ENCODE measurements around the gene CAMTA1.

CAMTA1 gene

DNA sequence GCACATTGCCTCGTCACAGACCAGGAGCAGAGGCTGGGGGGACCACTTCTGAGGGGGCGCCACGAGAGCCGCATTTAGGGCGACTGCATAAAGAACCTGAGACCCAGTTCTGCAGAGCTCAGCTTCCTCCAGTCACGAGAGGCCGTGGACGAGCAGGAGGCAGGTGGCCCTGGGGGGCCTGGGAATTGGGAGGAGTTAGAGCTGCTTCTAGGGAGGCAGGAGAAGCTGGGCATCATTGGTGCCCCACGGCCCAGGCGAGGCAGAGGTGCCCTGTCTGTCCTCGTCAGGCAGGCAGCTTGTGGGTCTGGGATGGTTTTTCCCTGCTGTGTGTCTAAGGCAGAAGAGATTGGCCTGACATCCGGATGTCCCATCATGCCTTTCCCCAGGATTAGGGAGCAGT, 389.3 kb downstream of the CAMTA1 start:
- no peak for DNase-seq

DNA sequence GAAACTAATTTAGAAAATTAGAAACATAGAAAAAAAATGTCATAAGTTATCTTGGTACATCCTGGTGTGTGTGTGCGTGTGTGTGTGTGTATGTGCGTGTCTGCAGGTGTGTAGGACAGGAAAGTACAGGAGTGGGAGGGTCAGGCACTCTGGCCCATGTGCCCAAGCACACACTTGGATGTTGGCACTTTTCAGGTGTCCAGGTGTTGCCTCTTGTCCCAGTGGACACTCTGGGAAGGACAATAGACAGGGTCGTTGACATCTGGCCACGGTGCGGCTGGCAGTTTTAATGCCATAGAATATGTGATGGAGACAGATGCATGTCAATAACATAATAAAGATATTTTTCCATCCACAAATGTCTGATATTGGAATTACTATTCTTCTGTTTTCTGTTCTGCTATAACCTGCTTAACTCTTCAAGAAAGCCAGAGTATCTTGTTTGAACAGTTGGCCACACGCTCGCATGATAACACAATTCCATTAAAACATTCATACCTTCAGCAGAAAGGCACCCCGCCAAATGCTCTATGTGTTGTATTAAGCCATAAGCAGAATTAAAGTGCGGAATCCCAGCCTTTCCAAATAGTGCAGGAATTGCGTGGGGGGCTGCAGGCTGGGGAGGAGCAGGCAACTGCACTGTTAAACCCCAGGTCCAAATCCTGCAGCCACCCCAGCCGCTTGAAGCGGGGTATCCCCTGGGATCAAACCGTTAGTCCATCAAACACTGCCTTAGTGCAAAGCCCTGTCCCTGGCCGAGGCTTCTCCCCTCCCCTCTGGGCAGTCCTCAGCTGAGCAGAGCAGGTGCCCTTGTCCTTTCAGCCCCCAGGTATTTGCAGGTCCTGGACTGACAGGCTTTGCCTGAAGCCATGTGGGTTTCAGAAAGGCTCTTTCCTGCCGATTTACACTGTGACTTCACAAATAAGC, 390.0 kb downstream of the CAMTA1 start:
- no peak for DNase-seq

DNA sequence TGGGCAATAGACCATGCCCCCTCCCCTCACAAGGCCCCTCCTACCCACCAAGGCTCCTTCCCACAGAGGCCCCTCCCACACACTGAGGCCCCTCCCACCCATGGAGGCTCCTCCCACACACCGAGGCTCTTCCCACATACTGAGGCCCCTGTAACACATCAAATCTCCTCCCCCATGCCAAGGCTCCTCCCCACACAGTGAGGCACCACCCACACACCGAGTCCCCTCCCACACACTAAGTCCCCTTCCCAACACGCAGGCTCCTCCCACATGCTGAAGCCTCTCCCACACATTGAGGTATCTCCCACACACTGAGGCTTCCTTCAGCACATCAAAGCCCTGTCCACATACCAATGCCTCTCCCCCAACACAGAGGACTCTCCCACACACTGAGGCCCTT, 391.8 kb downstream of the CAMTA1 start:
- DNase-seq = no peak

DNA sequence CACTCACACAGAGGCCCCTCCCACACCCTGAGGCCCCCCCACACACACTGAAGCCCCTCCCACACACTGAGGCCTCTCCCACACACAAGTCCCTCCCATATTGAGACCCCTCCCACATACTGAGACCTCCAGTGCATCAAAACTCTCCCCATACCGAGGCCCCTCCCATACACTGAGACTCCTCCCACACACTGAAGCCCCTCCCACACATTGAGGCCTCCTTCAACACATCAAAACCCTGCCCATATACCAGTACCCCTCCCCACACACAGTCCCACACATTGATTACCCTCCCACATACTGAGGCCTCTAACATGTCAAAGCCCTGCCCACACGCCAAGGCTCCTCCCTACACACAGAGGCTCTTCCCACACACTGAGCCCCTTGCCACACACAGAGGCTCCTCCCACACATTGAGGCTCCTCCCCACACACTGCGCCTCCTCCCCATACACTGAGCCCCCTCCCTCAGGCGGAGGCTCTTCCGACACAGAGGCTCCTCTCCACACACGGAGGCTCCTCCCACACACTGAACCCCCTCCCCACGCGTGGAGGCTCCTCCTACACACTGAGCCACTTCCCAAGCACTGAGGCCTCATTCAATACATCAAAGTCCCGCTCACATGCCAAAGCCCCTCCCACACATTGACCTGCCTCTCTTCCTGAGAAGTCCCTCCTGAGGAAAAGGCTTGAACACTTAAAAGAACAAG, 392.3 kb downstream of the CAMTA1 start:
- no peak for DNase-seq

DNA sequence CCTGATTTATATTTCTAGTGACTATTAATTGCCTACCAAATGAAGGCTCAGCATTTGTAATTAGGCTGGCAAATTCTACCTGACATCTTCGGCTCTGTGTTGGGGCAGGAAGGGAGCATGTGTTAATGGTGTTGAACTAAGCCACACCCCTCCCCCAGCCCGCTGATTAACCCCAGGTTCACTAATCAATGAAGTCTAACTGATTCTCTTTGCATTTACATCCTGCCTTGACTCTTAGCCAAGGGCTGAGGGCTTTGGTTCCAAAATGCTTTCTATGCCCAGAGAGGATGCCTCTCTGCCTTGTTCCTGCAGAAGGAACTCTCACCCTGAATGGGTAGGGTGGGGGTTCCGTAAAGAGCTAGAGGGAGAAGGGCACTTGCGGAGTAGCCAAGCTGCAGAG, 393.1 kb downstream of the CAMTA1 start:
- no peak for DNase-seq

DNA sequence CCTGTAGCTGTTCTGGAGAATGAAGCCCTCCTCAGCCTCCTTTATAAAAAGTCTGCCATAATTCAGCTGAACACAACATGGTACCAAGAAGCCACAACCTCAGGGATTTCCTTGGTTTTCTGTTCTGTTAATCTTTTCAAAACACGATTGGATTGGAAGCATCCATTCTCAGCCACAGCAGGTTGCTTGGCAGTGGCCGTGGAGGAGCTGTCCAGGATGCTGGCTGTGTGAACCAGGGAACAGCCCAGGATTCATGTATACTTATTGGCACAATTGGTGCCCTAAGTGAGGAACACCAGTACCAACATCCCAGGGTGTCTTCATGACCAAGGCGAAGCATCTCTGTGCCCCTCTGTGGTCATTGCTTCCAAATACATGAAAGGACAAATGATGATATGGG, 393.5 kb downstream of the CAMTA1 start:
- DNase-seq = no peak

DNA sequence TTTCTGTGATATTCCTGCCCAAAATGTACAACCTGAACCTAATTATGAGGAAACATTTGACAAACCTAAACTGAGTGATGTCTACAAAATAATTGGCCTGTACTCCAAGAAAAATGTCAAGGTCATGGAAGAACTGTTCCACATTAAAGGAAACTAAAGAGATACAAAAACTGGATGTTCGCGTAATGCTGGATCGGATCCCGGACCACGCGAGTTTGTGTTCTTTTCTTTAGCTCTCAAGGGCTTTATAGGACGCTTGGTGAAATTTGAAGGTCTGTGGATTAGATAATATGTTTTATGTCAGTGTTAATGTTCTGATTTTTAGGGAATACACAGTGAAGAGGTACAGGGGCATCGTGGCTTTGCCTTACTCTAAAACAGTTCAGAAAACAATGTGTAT, 400.5 kb downstream of the CAMTA1 start:
- no peak for DNase-seq

DNA sequence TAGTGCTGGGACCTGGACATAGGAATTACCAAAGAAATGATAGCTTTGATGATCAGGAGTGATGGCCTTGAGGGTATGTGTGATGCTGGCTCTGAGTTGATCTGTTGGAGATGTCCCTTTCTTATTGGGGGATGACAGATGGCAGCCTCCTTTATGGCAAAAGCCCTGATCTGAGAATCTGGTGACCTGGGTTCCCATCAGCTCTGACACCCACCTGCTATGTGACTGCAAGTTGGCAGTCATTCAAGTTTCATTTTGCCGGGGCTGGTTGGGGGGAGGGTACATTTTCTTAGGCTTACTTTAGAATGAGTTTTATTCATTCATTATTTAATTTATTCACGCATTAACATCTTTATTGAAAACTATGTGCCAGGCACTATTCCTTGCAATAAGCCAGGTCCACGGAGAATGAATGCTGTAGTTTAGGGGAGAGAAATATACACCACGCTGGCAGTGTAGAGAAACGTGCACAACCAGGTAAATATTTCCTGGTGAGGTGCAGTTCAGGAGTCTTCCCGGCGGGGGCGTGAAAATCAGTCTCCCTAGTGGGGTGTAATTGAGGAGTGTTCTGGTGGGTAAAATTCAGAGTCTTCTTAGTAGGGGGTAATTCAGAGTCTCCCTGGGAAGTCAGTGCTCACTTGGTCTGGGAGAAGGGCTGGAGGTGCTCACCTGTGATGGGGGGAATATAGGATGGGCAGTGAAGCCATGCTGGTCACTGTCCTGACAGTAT, 401.3 kb downstream of the CAMTA1 start:
- no peak for DNase-seq

DNA sequence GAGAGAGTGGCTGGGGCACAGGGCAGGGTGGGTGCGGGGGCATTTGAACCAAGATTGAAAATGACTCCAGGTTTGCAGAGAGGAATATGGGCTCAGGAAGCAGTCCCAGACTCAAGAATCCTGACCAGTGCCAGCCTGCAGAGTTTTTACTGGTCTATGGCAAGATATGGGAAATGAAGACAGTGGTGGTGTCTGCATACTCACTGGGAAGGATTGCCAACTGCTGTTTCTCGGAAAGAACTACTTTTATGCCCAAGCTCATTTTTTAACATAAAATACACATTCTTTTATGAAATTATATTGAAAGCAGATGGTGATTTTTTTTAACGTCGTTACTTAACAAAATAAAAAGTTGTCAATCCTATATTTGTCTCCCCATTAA, 401.8 kb downstream of the CAMTA1 start:
- no peak for DNase-seq

DNA sequence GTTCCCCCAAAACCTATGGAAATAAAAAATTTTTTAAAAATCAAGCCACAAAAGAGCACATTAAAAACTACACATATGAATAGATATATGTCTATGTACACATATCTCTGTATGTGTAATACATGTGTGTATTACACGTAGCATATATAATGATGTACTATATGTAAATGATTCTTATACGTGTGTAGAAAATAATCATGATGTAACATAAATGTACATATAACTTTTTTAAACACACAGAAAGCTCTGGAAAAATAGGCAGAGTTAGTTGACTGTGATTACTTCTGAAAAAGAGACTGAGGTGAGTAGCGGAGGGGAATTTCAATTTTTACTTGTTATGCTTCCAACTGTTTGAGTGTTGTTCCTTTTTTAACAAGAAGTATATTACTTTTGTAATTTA, 405.0 kb downstream of the CAMTA1 start:
- DNase-seq = no peak

DNA sequence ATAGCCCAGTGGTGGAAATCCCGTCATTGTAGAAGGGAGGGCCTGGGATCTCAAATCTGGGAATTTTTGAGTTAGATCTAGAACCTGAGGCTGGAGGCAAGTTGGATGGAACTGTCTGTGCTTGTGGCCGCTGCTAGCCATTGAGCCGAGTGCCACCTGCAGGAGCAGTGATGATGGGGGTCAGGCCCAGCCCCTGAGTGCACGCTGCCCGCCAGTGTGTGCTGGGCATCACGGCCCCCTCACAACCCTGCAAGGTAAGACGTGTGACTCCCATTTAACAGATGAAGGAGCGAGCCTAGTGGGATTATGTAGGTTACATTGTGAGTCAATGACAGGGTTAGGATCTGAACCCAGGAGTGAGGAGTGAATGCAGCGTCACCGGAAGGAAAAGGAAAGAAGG, 407.2 kb downstream of the CAMTA1 start:
- no peak for DNase-seq

DNA sequence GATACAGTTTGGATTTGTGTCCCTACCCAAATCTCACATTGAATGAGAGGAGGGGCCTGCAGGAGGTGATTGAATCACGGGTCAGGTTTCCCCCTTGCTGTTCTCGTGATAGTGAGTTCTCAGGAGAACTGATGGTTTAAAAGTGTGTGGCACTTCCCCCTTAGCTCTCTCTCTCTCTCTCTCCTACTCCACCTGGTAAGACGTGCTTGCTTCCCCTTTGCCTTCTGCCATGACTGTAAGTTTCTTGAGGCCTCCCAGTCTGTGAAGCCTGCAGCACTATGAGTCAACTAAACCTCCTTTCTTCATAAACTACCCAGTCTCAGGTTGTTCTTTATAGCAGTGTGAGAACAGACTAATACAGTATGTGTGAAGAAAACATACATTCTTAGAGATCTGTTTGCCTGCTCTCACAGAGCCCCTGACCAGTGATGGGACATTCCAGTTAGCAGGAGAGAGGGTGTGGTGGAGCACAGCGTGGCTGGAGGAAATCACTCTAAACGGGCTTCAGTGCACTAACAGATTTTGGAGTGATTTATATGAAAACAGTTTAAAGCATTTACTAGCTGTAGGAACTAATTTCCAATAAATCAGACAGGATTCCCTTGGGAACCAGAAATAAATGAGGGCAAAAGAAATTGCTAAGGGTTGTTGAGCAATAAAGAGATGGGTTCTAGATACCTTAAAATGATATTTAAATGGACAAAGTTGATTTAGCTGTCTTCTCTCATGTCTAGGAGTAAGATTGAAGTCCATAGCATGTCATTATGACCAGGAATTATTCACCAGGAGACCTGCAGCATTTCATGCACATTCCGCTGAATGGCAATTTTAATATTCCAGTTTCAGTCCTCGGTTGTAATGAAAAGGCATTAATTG, 411.0 kb downstream of the CAMTA1 start:
- DNase-seq = no peak

DNA sequence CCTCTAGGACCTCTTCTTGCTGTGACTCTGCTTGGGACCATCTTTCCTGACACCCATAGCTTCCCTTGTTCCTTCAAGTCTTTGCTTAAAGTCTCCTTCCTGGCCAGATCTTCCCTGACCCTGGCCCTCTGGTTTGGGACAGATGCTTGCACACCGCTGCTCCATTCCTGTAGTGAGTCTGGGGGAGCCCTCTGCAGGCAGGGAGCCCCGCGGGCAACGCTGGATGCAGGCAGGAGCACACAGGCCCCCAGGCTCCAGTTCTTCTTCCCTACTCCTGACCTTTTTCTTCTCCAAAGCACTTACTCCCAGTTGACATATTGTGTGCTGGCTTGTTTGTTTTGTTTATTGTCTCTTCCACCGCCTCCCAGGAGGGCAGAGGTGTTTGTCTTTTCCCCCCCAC, 413.4 kb downstream of the CAMTA1 start:
- no peak for DNase-seq

DNA sequence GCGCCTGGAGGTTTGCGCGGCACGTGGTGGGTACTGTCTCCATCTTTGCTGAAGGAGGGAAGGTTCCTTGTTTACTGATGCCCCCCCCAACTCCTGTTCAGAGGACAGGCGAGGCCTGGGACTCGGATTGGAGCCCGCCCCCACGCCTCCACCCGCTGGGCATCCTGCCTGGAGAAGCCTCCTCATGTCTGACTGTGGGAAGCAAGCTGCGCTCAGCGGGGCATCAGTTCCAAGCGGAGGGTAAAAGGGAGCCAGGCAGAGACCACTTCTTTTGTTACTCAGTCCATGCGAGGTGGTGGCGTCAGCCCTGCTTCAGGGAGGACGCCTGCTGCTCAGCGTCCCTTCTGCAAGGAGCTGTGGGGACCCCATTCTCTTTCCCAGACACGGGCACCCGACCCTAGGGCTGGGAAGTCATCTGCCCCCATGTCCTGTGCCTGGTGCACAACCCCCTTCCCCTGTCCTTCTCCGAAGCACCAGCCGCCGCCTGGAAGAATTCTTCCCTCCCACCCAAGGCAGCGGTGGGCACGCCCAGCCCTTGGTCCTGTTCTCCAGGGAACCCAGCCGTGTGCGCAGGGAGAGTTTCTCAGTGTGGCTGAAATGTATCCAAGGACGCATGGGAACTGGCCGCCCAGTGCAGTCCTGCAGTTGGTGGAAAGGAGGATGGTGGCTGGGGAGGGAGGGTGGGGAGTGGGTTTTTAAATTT, 414.0 kb downstream of the CAMTA1 start:
- DNase-seq = no peak

DNA sequence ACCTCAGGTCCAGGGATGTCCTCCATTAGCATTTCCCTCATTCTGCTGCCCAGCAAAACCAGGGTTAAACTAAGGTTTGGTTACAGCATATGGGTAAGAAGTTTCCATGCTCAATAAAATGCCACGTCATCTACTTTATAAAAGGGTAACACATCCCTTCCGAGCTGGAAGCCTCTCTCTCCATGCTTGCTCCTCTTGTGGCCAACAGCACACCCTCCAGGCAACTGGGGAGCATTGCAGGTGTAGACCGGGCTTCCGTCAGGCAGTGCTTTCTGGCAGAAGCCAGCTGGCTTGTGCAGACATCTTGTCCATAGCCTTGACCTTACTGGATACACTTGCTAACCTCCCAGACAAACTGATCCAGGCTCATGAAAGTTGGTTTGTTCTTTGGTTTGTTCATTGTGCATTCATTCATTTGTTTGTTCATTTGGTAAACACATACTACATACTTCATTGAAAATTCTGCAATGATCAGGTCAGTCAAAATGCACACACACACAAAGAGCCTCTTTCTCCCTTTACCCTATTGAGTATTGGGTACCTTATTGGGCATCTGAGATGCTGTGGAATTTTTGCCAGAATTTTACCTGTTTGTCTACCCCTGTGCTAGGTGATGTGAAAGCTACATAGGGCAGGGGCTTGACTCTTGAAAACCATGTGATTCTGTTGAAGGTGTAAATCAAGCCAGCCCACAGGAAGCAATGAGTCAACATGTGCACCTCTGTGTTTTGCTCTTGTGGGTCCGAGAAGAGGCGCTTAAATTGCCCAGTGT, 422.8 kb downstream of the CAMTA1 start:
- DNase-seq = no peak

DNA sequence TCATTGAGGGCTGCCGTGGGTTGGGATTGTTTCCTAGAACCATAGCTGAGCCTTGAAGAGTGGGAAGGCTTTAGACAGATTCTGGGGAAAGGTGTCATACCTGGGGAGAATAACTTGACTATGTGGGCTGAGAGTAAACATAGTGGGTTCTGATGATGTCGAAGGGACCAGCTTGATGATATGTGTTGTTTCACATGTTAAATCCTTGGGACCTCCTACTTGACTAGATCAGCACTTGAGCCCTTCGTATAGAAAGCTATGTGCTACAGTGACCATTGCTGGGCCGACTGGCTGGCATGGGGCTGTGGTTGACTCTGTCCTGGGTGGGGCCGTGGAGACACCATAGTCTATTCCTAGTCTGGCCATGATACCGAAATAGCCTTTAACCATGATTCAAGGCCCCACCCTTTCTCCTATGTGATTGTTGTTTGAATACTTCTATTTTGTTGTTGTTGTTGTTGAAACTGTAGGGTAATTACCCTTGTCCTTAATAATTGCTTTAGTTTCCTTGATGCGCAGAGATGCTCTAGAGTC, 423.5 kb downstream of the CAMTA1 start:
- DNase-seq = no peak

DNA sequence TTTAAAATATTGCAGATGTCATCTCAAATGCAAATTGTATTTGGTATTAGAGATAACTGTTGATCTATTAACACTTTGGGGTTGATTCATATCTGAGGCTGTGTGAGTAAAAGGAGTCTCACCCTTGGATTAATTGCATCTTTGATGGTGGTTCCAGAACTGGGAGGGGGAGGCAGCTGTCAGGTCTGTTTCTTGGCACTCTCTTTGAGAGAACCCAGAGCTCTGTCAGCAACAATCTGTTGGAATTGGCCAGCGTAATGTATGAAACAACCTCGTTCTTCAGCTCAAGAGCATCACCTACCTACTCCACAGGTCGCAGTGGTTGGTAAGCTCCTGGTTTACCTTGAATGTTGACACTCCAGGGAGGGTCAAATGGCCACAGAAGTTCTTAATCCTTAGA, 424.1 kb downstream of the CAMTA1 start:
- DNase-seq = no peak

DNA sequence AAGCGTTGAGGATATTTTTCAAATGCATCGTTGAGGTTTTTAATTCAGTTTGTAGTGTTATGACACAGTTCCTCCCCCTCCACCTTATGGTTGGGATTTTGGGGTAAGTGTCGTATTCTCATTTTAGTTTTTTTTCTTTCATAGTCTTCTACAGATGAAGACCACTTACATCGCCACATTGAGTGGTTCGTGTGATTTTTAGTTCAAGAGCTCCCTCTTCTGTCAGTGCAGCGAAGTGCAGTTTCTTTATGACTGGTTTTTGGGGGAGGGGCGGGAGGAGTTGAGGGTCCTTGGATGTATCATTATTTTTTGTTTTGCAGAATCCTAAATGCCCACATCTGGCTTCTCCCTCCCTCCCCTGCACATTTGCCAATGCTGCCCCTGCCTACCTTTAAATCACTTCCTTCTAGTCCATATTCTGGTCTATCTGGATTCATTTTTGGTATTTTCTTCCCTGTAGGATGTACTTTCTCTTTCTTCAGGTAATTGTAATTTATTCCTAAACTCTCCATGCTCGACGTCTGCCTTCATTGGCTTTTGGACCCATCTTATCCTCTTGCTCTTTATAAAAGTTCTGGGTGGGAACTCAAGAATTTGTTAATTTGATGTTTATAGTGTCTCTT, 433.1 kb downstream of the CAMTA1 start:
- no peak for DNase-seq

DNA sequence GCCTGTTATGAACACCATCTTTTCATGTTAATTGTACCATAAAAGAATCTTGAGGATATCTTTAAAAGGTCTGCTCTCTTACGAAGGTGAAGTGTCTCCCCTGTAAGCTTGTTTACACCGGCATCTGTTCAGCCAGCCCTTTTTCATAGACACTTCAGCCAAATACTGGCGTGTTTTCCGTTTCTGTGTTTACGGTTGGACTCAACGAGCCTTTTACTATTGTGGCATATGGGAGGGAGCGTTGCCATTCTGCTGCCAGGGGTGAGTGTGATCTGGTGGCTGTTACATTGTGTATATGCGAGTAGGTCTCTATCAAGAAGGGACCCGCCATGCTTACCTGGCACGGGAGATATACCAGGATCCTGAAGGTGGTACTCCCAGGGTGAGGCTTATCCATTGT, 433.8 kb downstream of the CAMTA1 start:
- DNase-seq = no peak

DNA sequence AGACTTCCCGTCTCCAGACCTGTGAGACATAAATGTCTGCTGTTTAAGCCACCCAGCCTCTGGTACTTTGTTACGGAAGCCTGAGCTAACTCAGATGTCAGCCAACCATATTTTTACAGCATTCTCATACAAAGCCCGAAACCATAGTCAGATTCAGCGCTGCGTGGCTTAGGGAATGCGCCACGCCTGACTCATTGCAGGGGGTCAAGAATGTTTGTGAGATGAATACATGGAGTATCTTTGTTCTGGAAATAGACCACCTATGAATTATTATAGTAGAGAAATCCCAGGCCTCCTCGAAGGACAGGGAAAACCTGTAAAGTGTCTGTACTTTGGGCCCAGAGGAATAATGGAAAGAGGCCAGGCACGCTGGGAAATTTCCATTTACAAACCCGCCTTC, 434.8 kb downstream of the CAMTA1 start:
- no peak for DNase-seq

All from T-helper 9 cell (primary cell).